ENCODE data around the gene ELMO1. TPM values are rescaled to one million over a fixed set of nuclear protein-coding genes. Genes with fewer than 3 reads are reported as not detected.

Gene ELMO1
- total and polyA plus RNA-seq, 2 of the 13 experiments (the other 11 are each of a cell fraction or from before 2014, with no cell fraction given) = 0.11 to 0.17 TPM

DNA sequence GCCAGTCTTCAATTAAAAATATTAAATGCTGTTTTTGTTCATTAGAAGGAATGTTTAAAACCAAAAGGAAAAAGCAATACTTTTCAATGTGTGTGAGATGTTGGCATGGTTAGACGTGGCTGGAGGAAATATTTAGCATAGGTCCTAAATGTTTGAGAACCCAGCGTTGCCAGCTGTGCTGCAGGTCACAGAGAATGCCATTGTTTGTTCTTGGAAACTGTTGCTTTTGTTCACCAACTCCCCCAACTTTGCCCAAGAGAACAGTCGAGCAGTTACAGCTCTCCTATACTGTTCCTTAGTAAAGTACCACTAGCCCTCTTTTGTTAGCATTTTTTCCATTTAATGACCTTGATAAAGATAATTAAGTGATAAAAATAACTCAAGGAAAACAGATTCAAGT lies 44.5 kb upstream of the ELMO1 start:
- Histone ChIP-seq H3K27ac (ENCODE audit: extremely low read length, insufficient read depth, low read length) (no peak overlapping the region), H3K9ac (ENCODE audit: insufficient read depth, low read depth, low read length) (no peak overlapping the region), H3K4me1 (ENCODE audit: insufficient read depth, low read length) (no peaks in the 10 kb centered on the region), H2AFZ (ENCODE audit: low read length) (no peak overlapping the region), H3K9me3 (ENCODE audit: low read length) (peaks cover 4% of the 10 kb centered on the region; the same call in 1 of the 2 replicates), H3K4me2 (ENCODE audit: low read depth, low read length) (no peak overlapping the region), H4K20me1 (ENCODE audit: insufficient read depth, low read length) (no peaks in the 10 kb centered on the region), H3K79me2 (ENCODE audit: insufficient read depth, low read length) (no peaks in the 10 kb centered on the region), H3K27me3 (ENCODE audit: control insufficient read depth in 1 of 2, insufficient read depth in 2 of 2, low read length in 2 of 2) (no peaks in the 10 kb centered on the region), H3K36me3 (replicated peaks in 1 of 2; ENCODE audit: control insufficient read depth in 1 of 2, insufficient read depth in 2 of 2, low read length in 2 of 2) (no peaks in the 10 kb centered on the region), H3K4me3 (replicated peaks in 1 of 3; ENCODE audit: insufficient read depth in 1 of 3, low read depth in 2 of 3, low read length in 3 of 3) (no peak overlapping the region)
- BruUV-seq (replicated peaks) = no TSS peak
- WGBS (ENCODE audit: low lambda C conversion rate) = 4% methylated on average over 3 of the region's 3 CpGs
- intact Hi-C loops (cut with micrococcal nuclease; ENCODE audit: unreplicated experiment) (no loop called here), in situ Hi-C loops (cut with HindIII; ENCODE audit: extremely low pct_ligation_motif_present, low pct_unique_long_range_greater_than_20kb) (no loop called here)
- ATAC-seq = no peak
- DNase-seq (ENCODE audit: low spot score) = no peak
- CTCF ChIA-PET (ENCODE audit: low intra/inter-chr PET ratio, low total read pairs) = no interaction called here
- POLR2A ChIA-PET = no interaction called here
- FAIRE-seq = no peak
- no peak for TF ChIP-seq RBM39 (IDR thresholded peaks at IDR 0.05; ENCODE audit: low read depth, low read length, poor library complexity, severe bottlenecking)
- TF ChIP-seq KAT2B (IDR thresholded peaks at IDR 0.05; ENCODE audit: borderline replicate concordance, low read depth, low read length) = no peak
- TF ChIP-seq KMT2B (CRISPR knock-in tag; IDR thresholded peaks at IDR 0.05) = no peak
- TF ChIP-seq ZNF260 (CRISPR knock-in tag; IDR thresholded peaks at IDR 0.05; ENCODE audit: borderline replicate concordance, low read depth) = no peak
- no peak for TF ChIP-seq NR2F1 (CRISPR knock-in tag; IDR thresholded peaks at IDR 0.05)
- no peak for TF ChIP-seq DNMT1 (CRISPR knock-in tag; IDR thresholded peaks at IDR 0.05)
- no peak for TF ChIP-seq MAFG (CRISPR knock-in tag; IDR thresholded peaks at IDR 0.05)
- TF ChIP-seq NCOA5 (CRISPR knock-in tag; IDR thresholded peaks at IDR 0.05) = no peak
- no peak for TF ChIP-seq ZBTB1 (CRISPR knock-in tag; IDR thresholded peaks at IDR 0.05; ENCODE audit: borderline replicate concordance)
- no peak for TF ChIP-seq ZNF33B (CRISPR knock-in tag; IDR thresholded peaks at IDR 0.05)
- TF ChIP-seq NFYC (CRISPR knock-in tag; IDR thresholded peaks at IDR 0.05) = no peak
- TF ChIP-seq, protein P1, sequence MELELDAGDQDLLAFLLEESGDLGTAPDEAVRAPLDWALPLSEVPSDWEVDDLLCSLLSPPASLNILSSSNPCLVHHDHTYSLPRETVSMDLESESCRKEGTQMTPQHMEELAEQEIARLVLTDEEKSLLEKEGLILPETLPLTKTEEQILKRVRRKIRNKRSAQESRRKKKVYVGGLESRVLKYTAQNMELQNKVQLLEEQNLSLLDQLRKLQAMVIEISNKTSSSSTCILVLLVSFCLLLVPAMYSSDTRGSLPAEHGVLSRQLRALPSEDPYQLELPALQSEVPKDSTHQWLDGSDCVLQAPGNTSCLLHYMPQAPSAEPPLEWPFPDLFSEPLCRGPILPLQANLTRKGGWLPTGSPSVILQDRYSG (CRISPR knock-in tag; IDR thresholded peaks at IDR 0.05) = no peak
- TF ChIP-seq ZNF30 (CRISPR knock-in tag; IDR thresholded peaks at IDR 0.05) = no peak
- no peak for TF ChIP-seq SOX13 (IDR thresholded peaks at IDR 0.05)
- no peak for TF ChIP-seq SOX13 (CRISPR knock-in tag; conservative IDR thresholded peaks at IDR 0.05 in 1 of 2, IDR thresholded peaks at IDR 0.05 in 1 of 2)
- TF ChIP-seq ZXDC (CRISPR knock-in tag; IDR thresholded peaks at IDR 0.05) = no peak
- TF ChIP-seq, protein P2, sequence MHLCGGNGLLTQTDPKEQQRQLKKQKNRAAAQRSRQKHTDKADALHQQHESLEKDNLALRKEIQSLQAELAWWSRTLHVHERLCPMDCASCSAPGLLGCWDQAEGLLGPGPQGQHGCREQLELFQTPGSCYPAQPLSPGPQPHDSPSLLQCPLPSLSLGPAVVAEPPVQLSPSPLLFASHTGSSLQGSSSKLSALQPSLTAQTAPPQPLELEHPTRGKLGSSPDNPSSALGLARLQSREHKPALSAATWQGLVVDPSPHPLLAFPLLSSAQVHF (CRISPR knock-in tag; IDR thresholded peaks at IDR 0.05) = no peak
- TF ChIP-seq, protein P3, sequence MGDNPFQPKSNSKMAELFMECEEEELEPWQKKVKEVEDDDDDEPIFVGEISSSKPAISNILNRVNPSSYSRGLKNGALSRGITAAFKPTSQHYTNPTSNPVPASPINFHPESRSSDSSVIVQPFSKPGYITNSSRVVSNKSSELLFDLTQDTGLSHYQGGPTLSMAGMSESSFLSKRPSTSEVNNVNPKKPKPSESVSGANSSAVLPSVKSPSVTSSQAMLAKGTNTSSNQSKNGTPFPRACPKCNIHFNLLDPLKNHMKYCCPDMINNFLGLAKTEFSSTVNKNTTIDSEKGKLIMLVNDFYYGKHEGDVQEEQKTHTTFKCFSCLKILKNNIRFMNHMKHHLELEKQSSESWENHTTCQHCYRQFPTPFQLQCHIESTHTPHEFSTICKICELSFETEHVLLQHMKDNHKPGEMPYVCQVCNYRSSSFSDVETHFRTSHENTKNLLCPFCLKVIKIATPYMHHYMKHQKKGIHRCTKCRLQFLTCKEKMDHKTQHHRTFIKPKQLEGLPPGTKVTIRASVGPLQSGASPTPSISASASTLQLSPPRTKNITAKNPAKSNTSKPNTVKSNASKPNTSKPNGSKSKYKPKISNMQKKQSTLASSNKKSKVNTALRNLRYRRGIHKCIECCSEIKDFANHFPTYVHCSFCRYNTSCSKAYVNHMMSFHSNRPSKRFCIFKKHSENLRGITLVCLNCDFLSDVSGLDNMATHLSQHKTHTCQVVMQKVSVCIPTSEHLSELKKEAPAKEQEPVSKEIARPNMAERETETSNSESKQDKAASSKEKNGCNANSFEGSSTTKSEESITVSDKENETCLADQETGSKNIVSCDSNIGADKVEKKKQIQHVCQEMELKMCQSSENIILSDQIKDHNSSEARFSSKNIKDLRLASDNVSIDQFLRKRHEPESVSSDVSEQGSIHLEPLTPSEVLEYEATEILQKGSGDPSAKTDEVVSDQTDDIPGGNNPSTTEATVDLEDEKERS (CRISPR knock-in tag; IDR thresholded peaks at IDR 0.05) = no peak

Measured in HepG2 (cell line).